B cell (primary cell): ENCODE data around the gene ZDHHC12. TPM values are rescaled to one million over a fixed set of nuclear protein-coding genes. Genes with fewer than 3 reads are reported as not detected.

Source experiments
- ATAC-seq: fragments of 200-7000 bp; cut with Tn5 transposase; one replicate; pipeline ENCODE4 v1.10.0; 2021; ENCODE audit warnings: low read depth, mild to moderate bottlenecking, moderate number of reproducible peaks, moderate library complexity
- CTCF ChIA-PET: fragments of 350-600 bp; sonication (Branson Sonifier 250); formaldehyde crosslinking; loops from one replicate; lab custom pipeline; 2021; ENCODE audit warnings: antibody characterized with exemption, inconsistent platforms; lab: Charles Lee
- POLR2A ChIA-PET: fragments of 350-600 bp; sonication (Branson Sonifier 250); formaldehyde crosslinking; loops from one replicate; lab custom pipeline; 2021; ENCODE audit warnings: antibody characterized with exemption; lab: Charles Lee
- DNase-seq: peaks from one replicate; pipeline ENCODE4 v3.0.0; 2013
- H2AFZ ChIP-seq: 2 replicates; pipeline ENCODE4 v1.6.1; 2012; ENCODE audit warnings: mild to moderate bottlenecking, low read depth, low read length; ENCODE audit not compliant: insufficient read depth, poor library complexity, severe bottlenecking
- H3K27ac ChIP-seq, 2 donors: 1 replicate in 1 of 2; 2 replicates in 1 of 2; pipeline ENCODE4 v1.5.1; 2012 to 2013; ENCODE audit warnings: low read length in 2 of 2, mild to moderate bottlenecking in 2 of 2, moderate library complexity in 1 of 2
- H3K27me3 ChIP-seq, 4 experiments: fragments of 200-600 bp in 1 of 4; sonication (generic) in 1 of 4; replicated peaks in 1 of 4; 1 replicate in 2 of 4; 2 replicates in 2 of 4; pipeline versions ENCODE4 v1.6.1 to v1.7.0; 2013 to 2016; ENCODE audit warnings: low read length in 3 of 4, mild to moderate bottlenecking in 2 of 4, mixed read lengths in 1 of 4, moderate library complexity in 1 of 4; ENCODE audit not compliant: insufficient read depth in 4 of 4, control insufficient read depth in 3 of 4; ENCODE audit errors: control extremely low read depth in 1 of 4
- H3K36me3 ChIP-seq, 2 experiments: replicated peaks in 1 of 2; 1 replicate in 1 of 2; 2 replicates in 1 of 2; pipeline versions ENCODE4 v1.6.1 to v1.7.1; 2013; ENCODE audit warnings: low read length in 1 of 2; ENCODE audit not compliant: insufficient read depth in 2 of 2, control insufficient read depth in 1 of 2; ENCODE audit errors: control extremely low read depth in 1 of 2, extremely low read depth in 1 of 2
- H3K4me1 ChIP-seq, 2 donors: fragments of 200-600 bp in 1 of 2; sonication (generic) in 1 of 2; 1 replicate in 1 of 2; 2 replicates in 1 of 2; pipeline versions ENCODE4 v1.5.1 to v1.6.1; 2013 to 2017; ENCODE audit warnings: low read length in 2 of 2; ENCODE audit not compliant: control insufficient read depth in 2 of 2, insufficient read depth in 2 of 2
- H3K4me2 ChIP-seq: replicated peaks from 2 replicates; pipeline ENCODE3; 2012; ENCODE audit warnings: mild to moderate bottlenecking, low read depth, low read length; ENCODE audit not compliant: poor library complexity, severe bottlenecking
- H3K4me3 ChIP-seq, 5 experiments: fragments of 200-600 bp in 1 of 5; sonication (generic) in 1 of 5; 1 replicate in 3 of 5; 2 replicates in 2 of 5; pipeline versions ENCODE4 v1.5.1 to v1.7.0; 2011 to 2016; ENCODE audit warnings: low read length in 4 of 5, mild to moderate bottlenecking in 4 of 5, low read depth in 2 of 5, control low read depth in 1 of 5, moderate library complexity in 1 of 5; ENCODE audit not compliant: insufficient read depth in 1 of 5; ENCODE audit errors: control extremely low read depth in 1 of 5, extremely low read depth in 1 of 5
- H3K79me2 ChIP-seq: fragments of 200-600 bp; sonication (generic); one replicate; pipeline ENCODE4 v1.6.0; 2016; ENCODE audit warnings: low read length; ENCODE audit not compliant: control insufficient read depth, insufficient read depth
- H3K9ac ChIP-seq: fragments of 200-600 bp; sonication (generic); 2 replicates; pipeline ENCODE4 v1.6.1; 2017; ENCODE audit warnings: mild to moderate bottlenecking, low read length, moderate library complexity
- H3K9me3 ChIP-seq, 3 donors: one replicate each; pipeline versions ENCODE4 v1.6.1 to v1.7.1; 2013; ENCODE audit warnings: low read length in 2 of 3; ENCODE audit not compliant: control insufficient read depth in 2 of 3, insufficient read depth in 1 of 3; ENCODE audit errors: control extremely low read depth in 1 of 3
- H4K20me1 ChIP-seq: 2 replicates; pipeline ENCODE4 v1.6.0; 2012; ENCODE audit warnings: mild to moderate bottlenecking, low read length; ENCODE audit not compliant: insufficient read depth, control insufficient read depth, poor library complexity, severe bottlenecking
- H3K27ac Mint-ChIP-seq: one replicate; pipeline ENCODE4 v1.8.0; 2021; ENCODE audit warnings: mixed read lengths
- H3K27me3 Mint-ChIP-seq: one replicate; pipeline ENCODE4 v1.8.0; 2021; ENCODE audit warnings: mixed read lengths
- H3K4me1 Mint-ChIP-seq: one replicate; pipeline ENCODE4 v1.8.0; 2021; ENCODE audit warnings: mixed read lengths
- H3K4me3 Mint-ChIP-seq: one replicate; pipeline ENCODE4 v1.8.0; 2021; ENCODE audit warnings: mixed read lengths
- H3K9me3 Mint-ChIP-seq: one replicate; pipeline ENCODE4 v1.8.0; 2022; ENCODE audit warnings: mixed read lengths; ENCODE audit not compliant: insufficient read depth
- CTCF ChIP-seq: fragments of 200-600 bp; IDR thresholded peaks from one replicate; pipeline ENCODE4 v1.8.0; 2022; ENCODE audit warnings: antibody characterized with exemption, mild to moderate bottlenecking
- EZH2 ChIP-seq: IDR thresholded peaks from 2 replicates; pipeline ENCODE4 v1.6.1; 2012; ENCODE audit warnings: borderline replicate concordance, low read depth, mild to moderate bottlenecking, moderate library complexity, low read length; ENCODE audit not compliant: insufficient read depth, poor library complexity, severe bottlenecking
- WGBS: methylation state at CpG from one replicate; pipeline ENCODE4 v1.1.5; 2013; ENCODE audit warnings: missing lambda C conversion rate; ENCODE audit not compliant: insufficient coverage; 5-methylcytosine and 5-hydroxymethylcytosine counted together
- intact Hi-C: fragments of 100-400 bp; cut with micrococcal nuclease; formaldehyde crosslinking; loops from one replicate; pipeline ENCODE4 v1.10.0; 2022
- polyA minus RNA-seq: library from RNA; depleted of rRNA, polyadenylated mRNA; stranded (reverse); fragments of >200 nt; gene quantifications from 2 replicates; pipeline ENCODE4 v1.2.3, GENCODE V29; 2012
- polyA plus RNA-seq: library from polyadenylated mRNA; depleted of rRNA; stranded (reverse); fragments of >200 nt; gene quantifications from 2 replicates; pipeline ENCODE4 v1.2.3, GENCODE V29; 2012
- total RNA-seq, 2 donors: library from RNA; stranded (reverse); fragments of 120-200 nt in 1 of 2; gene quantifications; 1 replicate in 1 of 2; 2 replicates in 1 of 2; pipeline versions ENCODE4 v1.2.3 to v1.2.4, GENCODE V29; 2013 to 2022

Gene ZDHHC12
- 25.3 and 28.5 TPM in 2 replicates for total RNA-seq
- 20.2 TPM for total RNA-seq (2013)
- 31.0 and 47.0 TPM in 2 replicates for polyA plus RNA-seq
- polyA minus RNA-seq, result 43.1 and 51.3 TPM in 2 replicates

- no peak for TF ChIP-seq CTCF
- TF ChIP-seq EZH2, result no peak
- Mint-ChIP-seq H3K27me3 (no peaks in the 10 kb centered on the region), H3K27ac (peak within 1 kb of the TSS; percentile 91), H3K4me1 (peaks cover 31% of the 10 kb centered on the region), H3K4me3 (peak within 1 kb of the TSS; percentile 97), H3K9me3 (no peaks in the 10 kb centered on the region)
- Histone ChIP-seq H3K4me2 (peak within 1 kb of the TSS; percentile 87), H3K27me3 (no peaks in the 10 kb centered on the region), H3K9me3 (no peaks in the 10 kb centered on the region), H3K79me2 (peaks cover 8% of the 10 kb centered on the region), H3K4me3 (peak within 1 kb of the TSS; percentile 62 to 96 (median 92)), H4K20me1 (no peaks in the 10 kb centered on the region), H3K27ac (peak within 1 kb of the TSS; percentile 66 to 82), H3K4me1 (peaks cover 18 to 23% of the 10 kb centered on the region in 2 donors), H3K9ac (peak within 1 kb of the TSS; percentile 93), H3K36me3 (peaks cover 0 to 13% of the 10 kb centered on the region in 2 experiments), H2AFZ (peak within 1 kb of the TSS; percentile 94)
- intact Hi-C loops, result loop anchor here (1.0 to 5.0 kb wide), 8 partner anchors 21 to 1078 kb away; partner anchors contain the start of genes DYNC2I2, ENDOG, SET and SPTAN1
- ChIA-PET CTCF (interaction anchor here (0.6 to 1.7 kb wide), 8 partner anchors 22 to 206 kb away, joined by 3 to 9 read pairs (median 4); partner anchors contain the start of genes ENDOG and PKN3), POLR2A (interaction anchor here (0.5 to 1.2 kb wide), 6 partner anchors 22 to 268 kb away, joined by 3 to 9 read pairs (median 3); partner anchors contain the start of genes PKN3 and SPTAN1)
- ATAC-seq (peak; percentile 97), DNase-seq (peak; percentile 99)
- 1% methylated on average over 65 of the region's 68 CpGs for WGBS
Measured at GRCh38 chr9:128723866-128724743, at the start of gene ZDHHC12. Gene ZDHHC12 (minus strand): TSS chr9:128724127. CDS start chr9:128724093, 34 bp downstream.
